ENCODE measurements around the gene CTNND1. TPM values are rescaled to one million over a fixed set of nuclear protein-coding genes. Genes with fewer than 3 reads are reported as not detected.
"Not testable (repeated sequence)": the region's sequence is repeated elsewhere in the genome, so short reads cannot be mapped to it uniquely, and the experiment has no call there.

CTNND1 gene
- total RNA-seq, 5 donors from 2014 or later (not counting 1 experiment from before 2014, with no cell fraction given) = 8.3 to 17.5 (median 12.5) TPM

DNA sequence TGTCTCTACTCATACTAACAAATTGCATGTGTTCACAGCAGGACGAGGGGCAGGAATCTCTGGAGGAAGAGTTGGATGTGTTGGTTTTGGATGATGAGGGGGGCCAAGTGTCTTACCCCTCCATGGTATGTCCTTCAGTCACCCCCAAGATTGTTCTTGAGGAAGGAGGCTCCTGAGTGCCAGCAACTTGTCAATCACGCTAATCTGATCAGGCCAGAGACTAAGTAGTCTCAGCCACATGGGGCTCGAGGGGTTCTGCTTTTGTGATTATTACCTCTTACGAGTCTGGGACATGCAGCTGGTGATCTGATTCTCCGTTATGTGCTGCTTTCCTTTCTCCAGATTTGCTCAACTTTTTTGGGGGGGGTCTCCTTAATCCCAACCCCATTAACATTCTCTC lies 54.3 kb downstream of the CTNND1 start:
- ATAC-seq (replicated peaks in 1 of 4) = no peak
- Mint-ChIP-seq H3K27me3 (no peaks in the 10 kb centered on the region), H3K4me3 (no peak overlapping the region), H3K9me3 (no peaks in the 10 kb centered on the region), H3K27ac (no peak overlapping the region), H3K36me3 (peaks cover 34% of the 10 kb centered on the region), H3K4me1 (no peaks in the 10 kb centered on the region)
- Histone ChIP-seq H3K27me3 (replicated peaks in 1 of 2; ENCODE audit: control insufficient read depth in 2 of 2, extremely low read depth in 1 of 2, insufficient read depth in 2 of 2, low read length in 1 of 2) (no peaks in the 10 kb centered on the region), H3K4me1 (ENCODE audit: control insufficient read depth in 1 of 2, extremely low read depth in 1 of 2, insufficient read depth in 2 of 2, low read length in 2 of 2) (no peaks in the 10 kb centered on the region), H3K9me3 (no peaks in the 10 kb centered on the region), H3K4me3 (ENCODE audit: control insufficient read depth in 1 of 2, extremely low read depth in 1 of 2, low read length in 1 of 2) (no peak overlapping the region), H3K36me3 (ENCODE audit: control insufficient read depth in 2 of 2, extremely low read depth in 1 of 2, insufficient read depth in 1 of 2, low read length in 1 of 2) (peaks cover 0 to 17% of the 10 kb centered on the region in 2 donors), H3K27ac (ENCODE audit: low read length) (no peak overlapping the region)
- POLR2A ChIA-PET = no interaction called here
- WGBS (ENCODE audit: insufficient coverage) = 92% methylated on average over 4 of the region's 5 CpGs
- DNase-seq = no peak
- CTCF ChIA-PET = no interaction called here

DNA sequence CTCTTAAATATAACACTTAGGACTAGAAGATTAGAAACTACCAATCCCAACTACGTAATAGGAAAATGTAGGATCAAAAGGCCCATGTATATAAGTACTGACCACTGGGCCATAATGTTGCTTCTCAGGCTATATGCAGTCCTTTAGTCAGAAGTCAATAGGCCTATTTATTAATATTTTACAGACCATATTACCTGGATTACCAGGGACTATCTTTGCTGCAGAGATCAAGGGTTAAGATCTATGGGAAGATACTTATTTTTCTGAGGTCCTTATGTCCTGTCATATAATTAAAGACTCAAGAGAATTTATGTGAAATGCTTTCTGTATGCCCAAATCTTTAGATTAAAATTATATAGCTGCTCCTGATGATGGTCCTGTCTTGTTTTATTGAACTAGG lies 57.2 kb downstream of the CTNND1 start:
- Mint-ChIP-seq H3K36me3 (peaks cover 28% of the 10 kb centered on the region), H3K4me1 (no peaks in the 10 kb centered on the region), H3K27ac (no peak overlapping the region), H3K9me3 (no peaks in the 10 kb centered on the region), H3K27me3 (no peaks in the 10 kb centered on the region), H3K4me3 (no peak overlapping the region)
- Histone ChIP-seq H3K9me3 (no peaks in the 10 kb centered on the region), H3K4me1 (ENCODE audit: control insufficient read depth in 1 of 2, extremely low read depth in 1 of 2, insufficient read depth in 2 of 2, low read length in 2 of 2) (no peaks in the 10 kb centered on the region), H3K27me3 (replicated peaks in 1 of 2; ENCODE audit: control insufficient read depth in 2 of 2, extremely low read depth in 1 of 2, insufficient read depth in 2 of 2, low read length in 1 of 2) (no peaks in the 10 kb centered on the region), H3K27ac (ENCODE audit: low read length) (no peak overlapping the region), H3K36me3 (ENCODE audit: control insufficient read depth in 2 of 2, extremely low read depth in 1 of 2, insufficient read depth in 1 of 2, low read length in 1 of 2) (peaks cover 0 to 16% of the 10 kb centered on the region in 2 donors), H3K4me3 (ENCODE audit: control insufficient read depth in 1 of 2, extremely low read depth in 1 of 2, low read length in 1 of 2) (no peak overlapping the region)
- POLR2A ChIA-PET = no interaction called here
- CTCF ChIA-PET = interaction anchor here (0.6 to 0.8 kb wide), 3 partner anchors 18 to 569 kb away, joined by 3 read pairs; no protein-coding TSS in a partner anchor
- no peak for ATAC-seq (replicated peaks in 1 of 4)
- WGBS (ENCODE audit: insufficient coverage) = no CpG with 5 or more reads among the region's 1 CpG
- DNase-seq = no peak

DNA sequence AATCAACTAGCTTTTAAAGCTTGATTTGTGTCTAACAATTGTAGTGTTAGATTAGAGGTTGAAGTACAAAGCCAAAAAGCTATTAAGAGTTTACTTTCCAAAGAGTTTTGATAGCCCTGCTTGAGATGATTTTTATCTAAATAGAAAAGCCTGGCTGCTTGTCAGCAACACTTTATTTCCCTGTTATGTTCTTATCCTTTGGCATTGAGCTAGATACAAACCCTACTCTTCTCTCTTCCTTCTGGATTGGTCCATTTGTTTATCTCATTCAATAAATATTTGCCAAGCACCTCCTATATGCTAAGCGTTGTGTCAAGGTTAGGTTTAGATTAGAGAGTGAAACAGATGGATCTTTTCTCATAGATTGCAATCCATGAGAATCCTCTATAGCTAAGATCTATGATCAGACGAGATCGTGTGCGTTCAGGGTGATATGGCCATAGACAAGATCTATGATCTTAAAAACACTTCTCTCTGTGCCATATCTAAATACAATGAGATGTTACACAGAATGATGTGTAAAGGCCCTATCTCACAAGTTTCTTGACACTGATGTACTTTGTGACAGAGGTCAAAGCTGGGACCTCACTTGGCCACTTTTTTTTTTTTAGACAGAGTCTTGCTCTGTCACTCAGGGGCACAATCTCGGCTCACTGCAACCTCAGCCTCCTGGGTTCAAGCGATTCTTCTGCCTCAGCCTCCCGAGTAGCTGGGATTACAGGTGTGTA lies 57.8 kb downstream of the CTNND1 start:
- peaks cover 0 to 16% of the 10 kb centered on the region in 2 donors for H3K36me3 ChIP-seq (ENCODE audit: control insufficient read depth in 2 of 2, extremely low read depth in 1 of 2, insufficient read depth in 1 of 2, low read length in 1 of 2)
- ATAC-seq (replicated peaks in 1 of 4) (no peak), DNase-seq (no peak)
- H3K4me1 ChIP-seq (ENCODE audit: control insufficient read depth in 1 of 2, extremely low read depth in 1 of 2, insufficient read depth in 2 of 2, low read length in 2 of 2) = no peaks in the 10 kb centered on the region
- Mint-ChIP-seq H3K36me3 (peaks cover 23% of the 10 kb centered on the region), H3K27me3 (no peaks in the 10 kb centered on the region), H3K4me1 (no peaks in the 10 kb centered on the region), H3K4me3 (no peak overlapping the region), H3K9me3 (no peaks in the 10 kb centered on the region), H3K27ac (no peak overlapping the region)
- ChIA-PET POLR2A (interaction anchor here in 1 of 2 donors (0.6 kb wide), 1 partner anchor 258 kb away, joined by 3 read pairs; no protein-coding TSS in a partner anchor), CTCF (interaction anchor here in 1 of 2 donors (0.6 kb wide), 1 partner anchor 468 kb away, joined by 3 read pairs; no protein-coding TSS in a partner anchor)
- 100% methylated on average over 1 of the region's 7 CpGs for WGBS (ENCODE audit: insufficient coverage)
- H3K27me3 ChIP-seq (replicated peaks in 1 of 2; ENCODE audit: control insufficient read depth in 2 of 2, extremely low read depth in 1 of 2, insufficient read depth in 2 of 2, low read length in 1 of 2) = no peaks in the 10 kb centered on the region
- no peak overlapping the region for H3K4me3 ChIP-seq (ENCODE audit: control insufficient read depth in 1 of 2, extremely low read depth in 1 of 2, low read length in 1 of 2)
- no peak overlapping the region for H3K27ac ChIP-seq (ENCODE audit: low read length)
- H3K9me3 ChIP-seq = no peaks in the 10 kb centered on the region

DNA sequence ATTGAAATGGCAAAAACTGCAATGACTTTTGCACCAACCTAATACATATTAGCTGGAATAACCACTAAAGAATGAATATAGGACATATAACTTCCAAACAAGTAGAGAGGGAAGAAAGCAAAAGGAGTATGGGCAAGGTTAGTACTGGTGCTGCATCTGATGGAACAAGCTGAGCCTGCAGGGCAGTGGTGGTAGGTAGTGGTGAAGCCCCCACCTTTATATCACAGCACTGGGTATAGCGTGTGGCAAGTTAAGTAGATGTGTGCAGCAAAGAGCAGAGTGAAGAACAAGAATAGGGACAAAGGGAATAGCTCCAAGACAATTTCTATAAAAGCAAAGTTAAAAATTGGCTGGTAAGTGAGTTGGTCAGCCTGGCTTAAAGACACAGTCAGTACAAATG lies 62.3 kb downstream of the CTNND1 start:
- Mint-ChIP-seq H3K27me3 (peaks cover 6 to 10% of the 10 kb centered on the region in 2 donors), H3K27ac (no peak overlapping the region), H3K4me1 (no peaks in the 10 kb centered on the region), H3K9me3 (no peaks in the 10 kb centered on the region), H3K4me3 (no peak overlapping the region), H3K36me3 (no peaks in the 10 kb centered on the region)
- 100% methylated on average over 1 of the region's 1 CpG for WGBS (ENCODE audit: insufficient coverage)
- H3K9me3 ChIP-seq = no peaks in the 10 kb centered on the region
- CTCF ChIA-PET = no interaction called here
- H3K36me3 ChIP-seq (ENCODE audit: control insufficient read depth in 2 of 2, extremely low read depth in 1 of 2, insufficient read depth in 1 of 2, low read length in 1 of 2) = no peaks in the 10 kb centered on the region
- no peak for ATAC-seq (replicated peaks in 1 of 4)
- no peak for DNase-seq
- H3K27me3 ChIP-seq (replicated peaks in 1 of 2; ENCODE audit: control insufficient read depth in 2 of 2, extremely low read depth in 1 of 2, insufficient read depth in 2 of 2, low read length in 1 of 2) = no peaks in the 10 kb centered on the region
- H3K4me3 ChIP-seq (ENCODE audit: control insufficient read depth in 1 of 2, extremely low read depth in 1 of 2, low read length in 1 of 2) = no peak overlapping the region
- POLR2A ChIA-PET = no interaction called here
- no peaks in the 10 kb centered on the region for H3K4me1 ChIP-seq (ENCODE audit: control insufficient read depth in 1 of 2, extremely low read depth in 1 of 2, insufficient read depth in 2 of 2, low read length in 2 of 2)
- H3K27ac ChIP-seq (ENCODE audit: low read length) = no peak overlapping the region

DNA sequence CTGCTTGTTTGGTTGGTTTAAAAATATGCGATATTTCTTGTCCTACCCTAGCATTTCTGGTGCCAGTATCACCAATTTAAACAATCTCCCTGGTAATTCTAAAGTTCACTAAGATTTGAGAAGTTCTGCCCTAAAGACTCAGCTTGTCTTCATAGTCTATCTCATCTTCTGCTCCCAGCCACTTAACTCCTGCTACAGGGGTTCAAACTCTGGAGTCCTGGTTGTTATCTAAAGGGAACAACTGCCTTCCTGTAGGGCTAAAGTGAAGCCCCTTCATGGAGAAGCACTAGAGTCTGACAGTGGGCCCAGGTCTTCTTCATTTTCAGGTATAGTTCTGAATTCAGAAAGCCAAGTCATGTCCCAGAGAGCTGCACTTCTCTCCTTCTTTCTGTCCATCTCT lies 73.2 kb downstream of the CTNND1 start:
- H3K27me3 Mint-ChIP-seq = peaks cover 34 to 45% of the 10 kb centered on the region in 2 donors
- H3K4me1 ChIP-seq (ENCODE audit: control insufficient read depth in 1 of 2, extremely low read depth in 1 of 2, insufficient read depth in 2 of 2, low read length in 2 of 2) = no peaks in the 10 kb centered on the region
- ATAC-seq (replicated peaks in 1 of 4) (no peak), DNase-seq (no peak)
- WGBS (ENCODE audit: insufficient coverage) = no CpG with 5 or more reads among the region's 1 CpG
- no peaks in the 10 kb centered on the region for H3K9me3 ChIP-seq
- H3K27me3 ChIP-seq (replicated peaks in 1 of 2; ENCODE audit: control insufficient read depth in 2 of 2, extremely low read depth in 1 of 2, insufficient read depth in 2 of 2, low read length in 1 of 2) = peaks cover 0 to 24% of the 10 kb centered on the region in 2 experiments
- peaks cover 0 to 3% (median 0%) of the 10 kb centered on the region in 3 donors for H3K9me3 Mint-ChIP-seq
- H3K27ac ChIP-seq (ENCODE audit: low read length) = no peak overlapping the region
- POLR2A ChIA-PET = no interaction called here
- no peaks in the 10 kb centered on the region for H3K4me1 Mint-ChIP-seq
- H3K4me3 Mint-ChIP-seq = no peak overlapping the region
- H3K36me3 ChIP-seq (ENCODE audit: control insufficient read depth in 2 of 2, extremely low read depth in 1 of 2, insufficient read depth in 1 of 2, low read length in 1 of 2) = no peaks in the 10 kb centered on the region
- H3K4me3 ChIP-seq (ENCODE audit: control insufficient read depth in 1 of 2, extremely low read depth in 1 of 2, low read length in 1 of 2) = no peak overlapping the region
- CTCF ChIA-PET = no interaction called here
- H3K27ac Mint-ChIP-seq = no peak overlapping the region
- no peaks in the 10 kb centered on the region for H3K36me3 Mint-ChIP-seq

DNA sequence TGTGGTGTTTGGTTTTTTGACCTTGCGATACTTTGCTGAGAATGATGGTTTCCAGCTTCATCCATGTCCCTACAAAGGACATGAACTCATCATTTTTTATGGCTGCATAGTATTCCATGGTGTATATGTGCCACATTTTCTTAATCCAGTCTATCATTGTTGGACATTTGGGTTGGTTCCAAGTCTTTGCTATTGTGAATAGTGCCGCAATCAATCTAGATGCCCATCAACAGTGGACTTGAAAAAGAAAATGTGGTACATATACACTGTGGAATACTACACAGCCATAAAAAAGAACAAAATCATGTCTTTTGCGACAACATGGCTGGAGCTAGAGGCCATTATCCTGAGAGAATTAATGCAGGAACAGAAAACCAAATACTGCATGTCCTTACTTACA lies 77.0 kb downstream of the CTNND1 start:
- not testable (repeated sequence) for H3K36me3 Mint-ChIP-seq
- WGBS (ENCODE audit: insufficient coverage) = no CpG with 5 or more reads among the region's 3 CpGs

More for the DNA sequence above, 77.0 kb downstream of the CTNND1 start:
- H3K9me3 Mint-ChIP-seq; H3K4me3 Mint-ChIP-seq; DNase-seq; POLR2A ChIA-PET; H3K27ac ChIP-seq (ENCODE audit: low read length); H3K27ac Mint-ChIP-seq; H3K4me1 Mint-ChIP-seq; CTCF ChIA-PET; H3K4me3 ChIP-seq (ENCODE audit: control insufficient read depth in 1 of 2, extremely low read depth in 1 of 2, low read length in 1 of 2); H3K9me3 ChIP-seq; ATAC-seq (replicated peaks in 1 of 4); H3K4me1 ChIP-seq (ENCODE audit: control insufficient read depth in 1 of 2, extremely low read depth in 1 of 2, insufficient read depth in 2 of 2, low read length in 2 of 2); H3K36me3 ChIP-seq (ENCODE audit: control insufficient read depth in 2 of 2, extremely low read depth in 1 of 2, insufficient read depth in 1 of 2, low read length in 1 of 2): not testable (repeated sequence)
- H3K27me3 Mint-ChIP-seq = peaks cover 25 to 26% of the 10 kb centered on the region in 2 donors
- H3K27me3 ChIP-seq (replicated peaks in 1 of 2; ENCODE audit: control insufficient read depth in 2 of 2, extremely low read depth in 1 of 2, insufficient read depth in 2 of 2, low read length in 1 of 2) = peaks cover 0 to 15% of the 10 kb centered on the region in 2 experiments

Data from T-cell (primary cell).